ES-I3 (cell line): ENCODE data around the gene LPA.

Experiments
- H3K36me3 ChIP-seq: 2 replicates; pipeline ENCODE4 v1.6.1; 2013; ENCODE audit warnings: mild to moderate bottlenecking, low read length, control low read depth, moderate library complexity; ENCODE audit not compliant: insufficient read depth
- H3K4me1 ChIP-seq: 2 replicates; pipeline ENCODE4 v1.6.1; 2013; ENCODE audit warnings: mild to moderate bottlenecking, control low read depth, low read length; ENCODE audit not compliant: insufficient read depth
- H3K9ac ChIP-seq: 2 replicates; pipeline ENCODE4 v1.6.1; 2013; ENCODE audit warnings: low read depth, mild to moderate bottlenecking, low read length, moderate library complexity
- H3K9me3 ChIP-seq: 2 replicates; pipeline ENCODE4 v1.6.1; 2013; ENCODE audit warnings: mild to moderate bottlenecking, low read length, moderate library complexity; ENCODE audit not compliant: control insufficient read depth, insufficient read depth

Gene LPA

GRCh38 chr6:160510976-160511617 lies 153.0 kb downstream of the LPA start:
- Histone ChIP-seq H3K9ac (no peak overlapping the region), H3K4me1 (no peaks in the 10 kb centered on the region), H3K9me3 (no peaks in the 10 kb centered on the region), H3K36me3 (no peaks in the 10 kb centered on the region)

GRCh38 chr6:160510199-160510598 lies 153.9 kb downstream of the LPA start:
- no peaks in the 10 kb centered on the region for H3K9me3 ChIP-seq
- H3K9ac ChIP-seq, result no peak overlapping the region
- H3K4me1 ChIP-seq, result no peaks in the 10 kb centered on the region
- no peaks in the 10 kb centered on the region for H3K36me3 ChIP-seq

GRCh38 chr6:160509610-160510009 lies 154.5 kb downstream of the LPA start:
- H3K9me3 ChIP-seq, result no peaks in the 10 kb centered on the region
- no peak overlapping the region for H3K9ac ChIP-seq
- no peaks in the 10 kb centered on the region for H3K4me1 ChIP-seq

GRCh38 chr6:160508599-160508998 lies 155.5 kb downstream of the LPA start:
- H3K4me1 ChIP-seq, result no peaks in the 10 kb centered on the region
- H3K9ac ChIP-seq, result no peak overlapping the region
- no peaks in the 10 kb centered on the region; the same call in 1 of the 2 replicates for H3K9me3 ChIP-seq
- H3K36me3 ChIP-seq, result no peaks in the 10 kb centered on the region

More at GRCh38 chr6:160509610-160510009, 154.5 kb downstream of the LPA start:
- H3K36me3 ChIP-seq, result no peaks in the 10 kb centered on the region

- H3K4me1 ChIP-seq, result no peaks in the 10 kb centered on the region
- no peaks in the 10 kb centered on the region; the same call in 1 of the 2 replicates for H3K9me3 ChIP-seq
- H3K9ac ChIP-seq, result no peak overlapping the region
- H3K36me3 ChIP-seq, result no peaks in the 10 kb centered on the region
Measured at GRCh38 chr6:160507420-160507819, 156.7 kb downstream of the LPA start.

- H3K4me1 ChIP-seq, result no peaks in the 10 kb centered on the region
Measured at GRCh38 chr6:160505970-160506369, 158.1 kb downstream of the LPA start.

GRCh38 chr6:160500639-160501038 lies 163.4 kb downstream of the LPA start:
- Histone ChIP-seq H3K9me3 (no peaks in the 10 kb centered on the region; the same call in 1 of the 2 replicates), H3K4me1 (no peaks in the 10 kb centered on the region)

More at GRCh38 chr6:160505970-160506369, 158.1 kb downstream of the LPA start:
- Histone ChIP-seq H3K9ac (no peak overlapping the region), H3K9me3 (no peaks in the 10 kb centered on the region; the same call in 1 of the 2 replicates), H3K36me3 (no peaks in the 10 kb centered on the region)

GRCh38 chr6:160494576-160494975 lies 169.5 kb downstream of the LPA start:
- Histone ChIP-seq H3K9me3 (no peaks in the 10 kb centered on the region), H3K36me3 (no peaks in the 10 kb centered on the region), H3K4me1 (no peaks in the 10 kb centered on the region), H3K9ac (no peak overlapping the region)

More at GRCh38 chr6:160500639-160501038, 163.4 kb downstream of the LPA start:
- no peaks in the 10 kb centered on the region; the same call in 1 of the 2 replicates for H3K36me3 ChIP-seq
- no peak overlapping the region for H3K9ac ChIP-seq

- no peaks in the 10 kb centered on the region for H3K36me3 ChIP-seq
- no peaks in the 10 kb centered on the region for H3K9me3 ChIP-seq
- H3K4me1 ChIP-seq, result no peaks in the 10 kb centered on the region
- H3K9ac ChIP-seq, result no peak overlapping the region
Measured at GRCh38 chr6:160489091-160489490, 175.0 kb downstream of the LPA start.

GRCh38 chr6:160487116-160487515 lies 177.0 kb downstream of the LPA start:
- no peaks in the 10 kb centered on the region for H3K4me1 ChIP-seq
- peaks cover 2% of the 10 kb centered on the region; the same call in 1 of the 2 replicates for H3K36me3 ChIP-seq
- H3K9ac ChIP-seq, result no peak overlapping the region
- H3K9me3 ChIP-seq, result no peaks in the 10 kb centered on the region
